B cell (primary cell): Measurements from ENCODE around the gene PPFIA4.

Experiments
- CTCF ChIP-seq: fragments of 200-600 bp; IDR thresholded peaks from one replicate; pipeline ENCODE4 v1.8.0; 2022; ENCODE audit warnings: antibody characterized with exemption, mild to moderate bottlenecking
- EZH2 ChIP-seq: IDR thresholded peaks from 2 replicates; pipeline ENCODE4 v1.6.1; 2012; ENCODE audit warnings: borderline replicate concordance, low read depth, mild to moderate bottlenecking, moderate library complexity, low read length; ENCODE audit not compliant: insufficient read depth, poor library complexity, severe bottlenecking

GRCh38 chr1:203080456-203080855 is 54.2 kb downstream of the PPFIA4 start:
- no peak for TF ChIP-seq CTCF
- no peak for TF ChIP-seq EZH2
